A549 (cell line): ENCODE measurements around the gene ABCA3. TPM values are rescaled to one million over a fixed set of nuclear protein-coding genes. Genes with fewer than 3 reads are reported as not detected.

Experiments used
- ATAC-seq, 2 experiments: fragments of 200-7000 bp in 1 of 2; fragments of >200 bp in 1 of 2; cut with Nextera tagmentation in 1 of 2; cut with Tn5 transposase in 1 of 2; 3 replicates each; pipeline versions ENCODE4 v1.8.0 to v1.9.1; 2018 to 2020; ENCODE audit warnings: mild to moderate bottlenecking in 1 of 2, moderate library complexity in 1 of 2
- CTCF ChIA-PET: fragments of 300-600 bp; sonication (Branson Sonifier 250); formaldehyde crosslinking; extraction: SDS; loops from one replicate; lab custom pipeline; 2021; ENCODE audit warnings: antibody characterized with exemption, inconsistent platforms; lab: Yijun Ruan, JAX
- POLR2A ChIA-PET: fragments of 350-600 bp; formaldehyde crosslinking; extraction: SDS; loops from one replicate; lab custom pipeline; 2021; ENCODE audit warnings: antibody characterized with exemption, inconsistent platforms; lab: Yijun Ruan, JAX
- DNase-seq, 2 experiments: peaks; one replicate each; pipeline versions ENCODE4 v3.0.0 to v3.0.0-alpha.2; 2011 to 2016; ENCODE audit warnings: low read depth in 1 of 2, low spot score in 1 of 2
- FAIRE-seq: peaks from 2 replicates; lab custom pipeline; 2011; peaks lifted over from hg19 to GRCh38; lab: Jason Lieb, UNC
- H3K27ac ChIP-seq, 2 experiments: fragments of >200 bp; sonication (Bioruptor Twin); formaldehyde crosslinking; 3 replicates each; pipeline ENCODE4 v1.5.1; 2016 to 2017
- H3K4me1 ChIP-seq: fragments of >200 bp; sonication (Bioruptor Twin); formaldehyde crosslinking; 3 replicates; pipeline ENCODE4 v1.6.1; 2016
- H3K4me2 ChIP-seq: fragments of >200 bp; sonication (Bioruptor Twin); formaldehyde crosslinking; 3 replicates; pipeline ENCODE4 v1.6.1; 2016
- H3K4me3 ChIP-seq: fragments of >200 bp; sonication (Bioruptor Twin); formaldehyde crosslinking; 3 replicates; pipeline ENCODE4 v1.5.1; 2016
- H3K9me3 ChIP-seq: fragments of >200 bp; sonication (Bioruptor Twin); formaldehyde crosslinking; 3 replicates; pipeline ENCODE4 v1.6.1; 2016
- CBX2 ChIP-seq: fragments of 200-600 bp; sonication (generic); IDR thresholded peaks from 2 replicates; pipeline ENCODE4 v1.6.1; 2016; ENCODE audit warnings: low read depth, mild to moderate bottlenecking, borderline replicate concordance
- CBX8 ChIP-seq: fragments of 200-600 bp; sonication (generic); IDR thresholded peaks from 2 replicates; pipeline ENCODE4 v1.6.1; 2016
- CHD2 ChIP-seq: fragments of 150-350 bp; IDR thresholded peaks from 2 replicates; pipeline ENCODE4 v1.6.1; 2014; ENCODE audit warnings: low read length; ENCODE audit not compliant: partially characterized antibody
- CHD4 ChIP-seq: fragments of 200-600 bp; sonication (generic); IDR thresholded peaks from 2 replicates; pipeline ENCODE4 v1.6.1; 2016; ENCODE audit warnings: antibody characterized with exemption, mild to moderate bottlenecking, borderline replicate concordance
- FOSB ChIP-seq: fragments of 250-450 bp; sonication (Bioruptor Pico); IDR thresholded peaks from 2 replicates; pipeline ENCODE4 v1.5.0; 2020; ENCODE audit warnings: mild to moderate bottlenecking, moderate library complexity
- FOSL2 ChIP-seq, 2 experiments: fragments of 450-650 bp in 1 of 2; fragments of >200 bp in 1 of 2; sonication (Bioruptor Twin) in 1 of 2; formaldehyde crosslinking; IDR thresholded peaks; 2 replicates each; pipeline versions ENCODE4 v1.5.0 to v1.6.1; 2016 to 2020; ENCODE audit warnings: mild to moderate bottlenecking in 1 of 2, moderate library complexity in 1 of 2
- FOXS1 ChIP-seq: fragments of 250-450 bp; sonication (Bioruptor Pico); IDR thresholded peaks from 2 replicates; pipeline ENCODE4 v1.5.0; 2020; ENCODE audit warnings: mild to moderate bottlenecking, moderate library complexity
- GATA3 ChIP-seq: IDR thresholded peaks from 2 replicates; pipeline ENCODE4 v1.6.1; 2012; ENCODE audit warnings: borderline replicate concordance
- JUNB ChIP-seq: fragments of >200 bp; sonication (Bioruptor Twin); formaldehyde crosslinking; IDR thresholded peaks from 2 replicates; pipeline ENCODE4 v1.6.1; 2016
- KDM1A ChIP-seq: fragments of 200-600 bp; sonication (generic); IDR thresholded peaks from 2 replicates; pipeline ENCODE4 v1.6.1; 2016; ENCODE audit warnings: low read depth, mild to moderate bottlenecking
- NFE2L2 ChIP-seq: fragments of 150-350 bp; conservative IDR thresholded peaks from 2 replicates; pipeline ENCODE4 v1.6.1; 2014; ENCODE audit warnings: low read length
- NR3C1 ChIP-seq: fragments of >200 bp; sonication (Bioruptor Twin); formaldehyde crosslinking; IDR thresholded peaks from 3 replicates; pipeline ENCODE4 v1.6.1; 2017
- PHF8 ChIP-seq: fragments of 200-600 bp; sonication (generic); IDR thresholded peaks from 2 replicates; pipeline ENCODE4 v1.6.1; 2016; ENCODE audit warnings: low read depth, mild to moderate bottlenecking, antibody characterized with exemption, moderate library complexity, borderline replicate concordance
- RARB ChIP-seq: fragments of 250-450 bp; sonication (Bioruptor Pico); IDR thresholded peaks from 2 replicates; pipeline ENCODE4 v1.8.0; 2021; ENCODE audit warnings: mild to moderate bottlenecking, moderate library complexity
- SREBF2 ChIP-seq: fragments of 450-650 bp; IDR thresholded peaks from 2 replicates; pipeline ENCODE4 v1.6.1; 2014; ENCODE audit warnings: mild to moderate bottlenecking, moderate library complexity
- ZC3H11A ChIP-seq: fragments of 450-650 bp; IDR thresholded peaks from 2 replicates; pipeline ENCODE4 v1.6.1; 2014; ENCODE audit warnings: antibody characterized with exemption, mild to moderate bottlenecking
- WGBS: methylation state at CpG from one replicate; pipeline ENCODE4 v1.1.6; 2017; ENCODE audit errors: missing lambda C conversion rate; 5-methylcytosine and 5-hydroxymethylcytosine counted together
- polyA plus RNA-seq, 4 experiments: library from polyadenylated mRNA; depleted of rRNA in 3 of 4; stranded (reverse); fragments of >200 nt; fragmentation: RNase III in 1 of 4; extraction: RNeasy Plus Mini Kit Qiagen cat#74134 plus additional on column Dnase treatment in 1 of 4; gene quantifications; 2 replicates in 3 of 4; 3 replicates in 1 of 4; pipeline ENCODE4 v1.2.3, GENCODE V29; 2011 to 2017
- TF ChIP-seq, protein P1 (sequence below): fragments of >200 bp; sonication (Bioruptor Twin); formaldehyde crosslinking; IDR thresholded peaks from 3 replicates; pipeline ENCODE4 v1.6.1; 2016
- TF ChIP-seq, protein P2 (sequence below): fragments of >200 bp; sonication (Bioruptor Twin); formaldehyde crosslinking; IDR thresholded peaks from 3 replicates; pipeline ENCODE4 v1.5.1; 2016
- TF ChIP-seq, protein P3 (sequence below): IDR thresholded peaks from 2 replicates; pipeline ENCODE4 v1.6.1; 2012

ABCA3 gene
- polyA plus RNA-seq, 2 of the 4 experiments (the other 2 are of a cell fraction), result 6.4 to 9.9 TPM

DNA sequence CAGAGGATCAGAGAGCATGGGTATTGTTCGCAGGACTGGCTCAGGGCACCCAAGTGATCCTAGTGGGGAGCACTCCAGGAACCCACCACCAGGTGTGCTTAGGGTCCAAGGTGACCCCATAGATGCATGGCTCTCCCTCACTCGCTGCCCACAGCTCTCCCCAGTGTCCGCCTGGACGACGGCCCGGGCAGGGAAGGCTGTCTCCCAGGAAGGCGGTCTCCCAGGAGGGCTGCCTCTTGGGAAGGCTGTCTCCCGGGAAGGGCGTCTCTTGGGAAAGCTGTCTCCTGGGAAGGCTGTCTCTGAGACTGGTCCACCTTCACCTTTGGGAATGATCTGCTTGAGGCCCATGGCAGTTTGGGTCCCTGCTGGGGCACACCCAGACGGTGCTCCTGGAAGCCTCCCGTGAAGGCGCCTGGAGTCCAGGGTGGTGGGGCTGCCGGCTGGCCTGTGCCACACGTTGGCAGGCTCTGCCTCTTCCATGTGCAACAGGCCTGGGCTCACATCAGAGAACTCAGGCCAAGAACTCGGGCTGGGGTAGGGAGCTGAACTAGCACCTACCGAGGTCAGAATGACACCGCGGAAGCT, 94.1 kb downstream of the ABCA3 start (continued):
- TF ChIP-seq, protein P1, sequence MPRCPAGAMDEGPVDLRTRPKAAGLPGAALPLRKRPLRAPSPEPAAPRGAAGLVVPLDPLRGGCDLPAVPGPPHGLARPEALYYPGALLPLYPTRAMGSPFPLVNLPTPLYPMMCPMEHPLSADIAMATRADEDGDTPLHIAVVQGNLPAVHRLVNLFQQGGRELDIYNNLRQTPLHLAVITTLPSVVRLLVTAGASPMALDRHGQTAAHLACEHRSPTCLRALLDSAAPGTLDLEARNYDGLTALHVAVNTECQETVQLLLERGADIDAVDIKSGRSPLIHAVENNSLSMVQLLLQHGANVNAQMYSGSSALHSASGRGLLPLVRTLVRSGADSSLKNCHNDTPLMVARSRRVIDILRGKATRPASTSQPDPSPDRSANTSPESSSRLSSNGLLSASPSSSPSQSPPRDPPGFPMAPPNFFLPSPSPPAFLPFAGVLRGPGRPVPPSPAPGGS, result no peak
- TF ChIP-seq CBX8, result no peak
- TF ChIP-seq CBX2, result no peak
- TF ChIP-seq, all 56 proteins: peak for 0

DNA sequence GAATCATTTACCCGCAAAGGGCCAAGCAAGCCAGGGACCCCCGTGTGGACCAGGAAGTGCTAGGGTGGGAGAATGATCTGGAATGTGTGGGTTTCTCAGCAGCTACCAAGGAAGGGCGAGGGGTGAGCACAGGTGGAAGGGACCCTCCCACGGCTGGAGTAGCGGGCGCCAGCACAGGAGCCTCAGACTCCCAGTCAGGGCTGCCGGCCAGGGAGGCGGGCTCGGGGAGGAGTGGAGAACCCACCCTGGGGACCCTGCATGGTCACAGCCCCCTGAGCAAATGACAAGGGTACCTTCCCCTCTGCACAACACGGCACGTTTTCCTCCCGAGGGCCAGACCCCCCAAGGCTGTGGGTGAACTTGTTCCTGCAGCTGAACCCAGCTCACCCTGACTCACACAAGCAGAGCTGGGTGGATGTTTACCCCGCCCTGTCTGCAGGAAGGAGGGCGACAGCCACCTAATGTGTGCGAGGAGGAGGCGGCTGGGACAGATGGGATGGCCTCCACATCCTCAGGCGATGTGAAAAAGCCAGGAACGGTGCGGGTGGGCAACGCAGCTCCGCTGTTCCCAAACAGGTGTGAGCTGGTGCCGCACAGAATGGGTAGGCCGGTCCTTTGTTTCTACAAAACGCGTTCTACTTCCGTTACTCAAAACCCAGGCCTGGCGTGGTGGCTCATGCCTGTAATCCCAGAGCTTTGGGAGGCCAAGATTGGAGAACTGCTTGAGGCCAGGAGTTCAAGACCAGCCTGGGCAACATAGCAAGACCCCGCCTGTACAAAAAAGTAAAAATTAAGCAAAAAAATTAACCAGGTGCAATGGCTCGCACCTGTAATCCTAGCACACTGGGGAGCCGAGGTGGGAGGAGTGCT, 95.4 kb downstream of the ABCA3 start:
- CTCF ChIA-PET, result interaction anchor here (0.6 to 0.8 kb wide), 2 partner anchors 9 to 255 kb away, joined by 3 read pairs; partner anchors contain the start of gene DNASE1L2

DNA sequence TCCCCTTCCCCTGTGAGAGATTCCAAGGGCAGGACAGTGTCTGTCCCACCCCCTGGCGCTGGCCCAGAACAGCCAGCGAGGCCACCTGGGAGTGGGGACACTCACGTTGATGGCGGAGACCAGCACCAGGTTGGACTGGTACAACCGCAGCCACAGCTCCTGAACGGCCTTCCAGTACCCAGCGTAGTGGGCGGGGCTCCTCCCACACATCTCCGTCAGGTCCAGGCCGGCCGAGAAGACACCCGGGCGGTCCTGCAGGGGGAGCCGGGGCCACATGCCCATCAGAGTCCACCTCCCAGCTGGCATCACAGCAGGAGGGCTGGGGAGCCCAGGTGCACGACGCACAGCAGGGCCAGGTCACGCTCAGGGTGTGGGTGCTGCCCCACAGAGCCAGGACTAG, 96.2 kb downstream of the ABCA3 start:
- Histone ChIP-seq H3K9me3 (no peaks in the 10 kb centered on the region), H3K4me1 (no peaks in the 10 kb centered on the region), H3K27ac (no peak overlapping the region), H3K4me3 (no peak overlapping the region), H3K4me2 (no peak overlapping the region)
- ATAC-seq, result peak; percentile 36 to 56; a peak in 5 of 6 replicates
- no peak for DNase-seq
- no peak for FAIRE-seq
- CTCF ChIA-PET, result interaction anchor here (1.0 kb wide), 1 partner anchor 257 kb away, joined by 3 read pairs; no protein-coding TSS in a partner anchor
- POLR2A ChIA-PET, result no interaction called here
- TF ChIP-seq, protein P2, sequence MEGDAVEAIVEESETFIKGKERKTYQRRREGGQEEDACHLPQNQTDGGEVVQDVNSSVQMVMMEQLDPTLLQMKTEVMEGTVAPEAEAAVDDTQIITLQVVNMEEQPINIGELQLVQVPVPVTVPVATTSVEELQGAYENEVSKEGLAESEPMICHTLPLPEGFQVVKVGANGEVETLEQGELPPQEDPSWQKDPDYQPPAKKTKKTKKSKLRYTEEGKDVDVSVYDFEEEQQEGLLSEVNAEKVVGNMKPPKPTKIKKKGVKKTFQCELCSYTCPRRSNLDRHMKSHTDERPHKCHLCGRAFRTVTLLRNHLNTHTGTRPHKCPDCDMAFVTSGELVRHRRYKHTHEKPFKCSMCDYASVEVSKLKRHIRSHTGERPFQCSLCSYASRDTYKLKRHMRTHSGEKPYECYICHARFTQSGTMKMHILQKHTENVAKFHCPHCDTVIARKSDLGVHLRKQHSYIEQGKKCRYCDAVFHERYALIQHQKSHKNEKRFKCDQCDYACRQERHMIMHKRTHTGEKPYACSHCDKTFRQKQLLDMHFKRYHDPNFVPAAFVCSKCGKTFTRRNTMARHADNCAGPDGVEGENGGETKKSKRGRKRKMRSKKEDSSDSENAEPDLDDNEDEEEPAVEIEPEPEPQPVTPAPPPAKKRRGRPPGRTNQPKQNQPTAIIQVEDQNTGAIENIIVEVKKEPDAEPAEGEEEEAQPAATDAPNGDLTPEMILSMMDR, result no peak
- TF ChIP-seq NFE2L2 (no peak), KDM1A (no peak)
- TF ChIP-seq, protein P1, result no peak
- WGBS, result 87% methylated on average over 15 of the region's 17 CpGs

More for the DNA sequence above, 95.4 kb downstream of the ABCA3 start:
- no peak overlapping the region for H3K4me2 ChIP-seq
- TF ChIP-seq CHD4 (no peak), CHD2 (no peak), NFE2L2 (no peak), SREBF2 (no peak), ZC3H11A (no peak), PHF8 (no peak), NR3C1 (no peak), FOSL2 (IDR thresholded peaks at IDR 0.05) (no peak), FOSL2 (CRISPR knock-in tag; IDR thresholded peaks at IDR 0.05) (no peak), RARB (no peak), GATA3 (no peak), FOXS1 (CRISPR knock-in tag) (no peak), FOSB (no peak), JUNB (no peak)
- TF ChIP-seq, protein P3, sequence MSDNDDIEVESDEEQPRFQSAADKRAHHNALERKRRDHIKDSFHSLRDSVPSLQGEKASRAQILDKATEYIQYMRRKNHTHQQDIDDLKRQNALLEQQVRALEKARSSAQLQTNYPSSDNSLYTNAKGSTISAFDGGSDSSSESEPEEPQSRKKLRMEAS, result no peak
- no peak overlapping the region for H3K4me3 ChIP-seq
- peaks cover 6% of the 10 kb centered on the region; the same call in 2 of the 3 replicates for H3K4me1 ChIP-seq
- WGBS, result 85% methylated on average over 26 of the region's 30 CpGs
- DNase-seq (no peak), FAIRE-seq (no peak), ATAC-seq (peak; percentile 10 to 17; a peak in 2 of 6 replicates)
- no peaks in the 10 kb centered on the region for H3K9me3 ChIP-seq
- POLR2A ChIA-PET, result no interaction called here
- H3K27ac ChIP-seq, result no peak overlapping the region
